LoVo (cell line): ENCODE measurements around the gene ATP5IF1.

Experiments
- DNase-seq: peaks from one replicate; pipeline ENCODE4 v3.0.0-alpha.2; 2016; ENCODE audit warnings: low spot score

The ATP5IF1 gene

DNA sequence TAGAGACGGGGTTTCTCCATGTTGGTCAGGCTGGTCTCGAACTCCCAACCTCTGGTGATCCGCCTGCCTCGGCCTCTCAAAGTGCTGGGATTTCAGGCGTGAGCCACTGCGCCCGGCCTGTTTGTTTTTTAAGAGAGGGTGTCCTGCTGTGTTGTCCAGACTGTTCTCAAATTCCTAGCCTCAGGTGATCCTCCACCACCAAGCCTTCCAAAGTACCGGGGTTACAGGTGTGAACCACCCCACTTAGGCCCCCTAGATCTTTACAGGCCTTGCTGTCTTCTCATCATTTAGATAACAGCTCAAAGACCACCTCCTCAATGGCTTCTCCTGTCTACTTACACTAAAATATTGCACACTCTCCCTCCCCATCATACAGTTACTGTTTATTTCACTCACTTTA lies 29.7 kb downstream of the ATP5IF1 start:
- DNase-seq, result no peak

DNA sequence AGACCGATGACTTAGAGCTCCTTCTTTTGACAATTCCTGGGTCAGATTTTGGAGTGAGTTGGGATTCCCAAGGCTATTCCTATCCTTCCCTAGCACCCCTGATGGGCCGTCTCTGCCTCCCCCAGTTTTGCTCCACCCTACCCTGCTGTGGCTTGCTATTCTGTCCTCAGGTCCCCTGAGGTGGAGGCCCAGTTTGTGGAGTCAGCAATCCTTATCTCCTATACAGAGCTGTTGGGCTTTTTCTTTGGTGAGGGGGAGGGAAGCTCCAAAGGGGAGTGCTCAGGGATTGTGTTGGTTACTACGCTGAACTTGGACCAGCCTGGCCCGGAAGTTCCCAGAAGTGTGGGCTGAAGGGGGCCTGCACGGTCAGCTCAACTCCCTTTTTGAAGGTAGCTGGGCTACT lies 31.0 kb downstream of the ATP5IF1 start:
- DNase-seq, result no peak

DNA sequence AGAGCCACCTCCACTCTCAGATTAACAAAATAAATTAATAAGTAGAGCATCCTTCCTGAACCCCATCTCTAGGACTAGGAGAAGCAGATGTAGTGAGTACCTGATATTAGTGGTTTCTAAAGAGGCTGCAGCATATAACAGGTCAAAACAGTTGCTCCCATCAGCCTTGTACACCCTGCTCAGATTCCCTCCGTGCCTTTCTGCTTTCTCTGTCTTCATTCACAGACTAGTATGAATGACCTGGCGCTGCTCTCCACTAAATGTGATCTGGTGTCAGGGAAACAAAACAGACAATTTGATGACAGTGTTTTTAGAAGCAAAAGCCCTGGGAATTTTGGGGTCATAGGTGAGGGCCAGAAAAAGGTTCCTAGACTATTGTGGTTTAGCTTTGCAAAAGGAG lies 31.7 kb downstream of the ATP5IF1 start:
- DNase-seq, result no peak

DNA sequence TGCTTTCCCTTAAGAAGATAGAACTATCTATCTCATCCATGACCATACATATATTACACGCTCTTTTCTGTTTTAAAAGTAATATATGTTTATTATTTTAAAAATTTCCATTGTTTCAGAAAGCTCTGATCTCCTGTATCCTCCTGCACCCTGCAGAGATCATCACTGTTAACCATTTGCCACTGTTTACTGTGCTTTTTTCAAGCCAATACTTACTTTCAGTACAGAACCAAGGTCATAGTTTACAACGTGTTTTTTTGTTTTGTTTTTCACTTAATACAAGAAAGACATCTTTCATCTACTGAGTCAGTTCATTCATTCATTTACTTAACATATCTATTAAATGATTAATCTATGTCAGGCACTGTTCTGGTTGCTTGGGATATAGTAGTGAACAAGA lies 33.6 kb downstream of the ATP5IF1 start:
- no peak for DNase-seq

DNA sequence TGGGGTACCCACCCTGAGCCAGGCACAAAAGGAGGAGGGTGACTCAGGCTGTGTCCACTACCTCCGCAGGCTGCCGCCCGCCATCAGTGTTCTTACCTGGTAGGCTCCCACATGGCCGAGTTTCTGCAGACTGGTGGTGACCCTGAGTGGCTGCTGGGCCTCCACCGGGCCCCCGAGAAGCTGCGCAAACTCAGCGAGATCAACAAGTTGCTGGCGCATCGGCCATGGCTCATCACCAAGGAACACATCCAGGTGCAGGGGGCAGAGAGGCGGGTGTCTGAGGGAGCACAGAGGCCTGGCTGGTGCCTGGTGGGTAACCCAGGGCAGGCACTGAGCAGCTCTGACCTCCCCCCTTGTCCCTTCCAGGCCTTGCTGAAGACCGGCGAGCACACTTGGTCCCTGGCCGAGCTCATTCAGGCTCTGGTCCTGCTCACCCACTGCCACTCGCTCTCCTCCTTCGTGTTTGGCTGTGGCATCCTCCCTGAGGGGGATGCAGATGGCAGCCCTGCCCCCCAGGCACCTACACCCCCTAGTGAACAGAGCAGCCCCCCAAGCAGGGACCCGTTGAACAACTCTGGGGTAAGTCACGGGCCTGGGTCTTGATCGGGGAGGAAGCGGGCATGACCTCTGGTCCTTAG lies 36.4 kb downstream of the ATP5IF1 start:
- DNase-seq, result no peak

DNA sequence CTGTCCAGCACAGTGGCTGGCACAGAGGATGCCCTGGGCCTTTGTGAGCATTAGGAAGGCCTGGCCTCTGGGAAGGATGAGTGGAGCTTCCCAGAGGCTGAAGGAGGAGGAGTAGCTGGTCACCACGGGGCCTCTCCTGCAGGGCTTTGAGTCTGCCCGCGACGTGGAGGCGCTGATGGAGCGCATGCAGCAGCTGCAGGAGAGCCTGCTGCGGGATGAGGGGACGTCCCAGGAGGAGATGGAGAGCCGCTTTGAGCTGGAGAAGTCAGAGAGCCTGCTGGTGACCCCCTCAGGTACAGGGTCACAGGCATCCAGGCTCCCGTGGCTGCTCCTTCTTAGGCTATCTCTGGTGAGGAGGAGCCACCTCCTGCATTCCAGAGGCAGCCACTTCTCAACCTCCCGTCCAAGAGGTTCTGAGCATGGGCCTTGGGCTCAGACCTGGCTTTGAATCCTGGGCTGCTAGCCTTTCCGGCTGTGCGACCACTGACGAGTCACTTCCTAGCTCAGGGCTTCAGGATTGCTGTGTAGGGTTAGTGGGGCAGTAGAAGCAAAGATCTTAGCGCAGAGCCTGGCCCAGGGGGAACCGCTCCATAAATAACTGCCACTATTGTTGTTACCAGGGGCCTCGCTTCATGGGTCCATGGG lies 37.4 kb downstream of the ATP5IF1 start:
- no peak for DNase-seq

DNA sequence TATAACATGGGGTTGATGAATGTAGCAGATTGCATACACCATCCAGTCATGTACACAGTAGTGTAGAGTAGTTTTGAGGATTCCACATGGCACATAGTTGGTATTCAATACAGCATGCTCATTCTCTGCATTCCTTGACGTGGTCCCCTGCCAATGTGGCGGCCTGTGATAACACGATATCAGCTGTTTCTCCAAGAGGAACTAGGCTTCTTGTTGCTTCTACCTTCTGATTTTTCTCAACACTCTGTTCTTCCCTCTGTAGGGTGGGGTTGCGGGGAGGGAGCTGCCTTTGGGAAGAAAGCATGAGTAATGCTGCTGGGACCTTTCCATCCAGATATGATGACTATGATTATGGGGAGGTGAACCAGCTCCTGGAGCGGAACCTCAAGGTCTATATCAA lies 42.8 kb downstream of the ATP5IF1 start:
- DNase-seq, result no peak

DNA sequence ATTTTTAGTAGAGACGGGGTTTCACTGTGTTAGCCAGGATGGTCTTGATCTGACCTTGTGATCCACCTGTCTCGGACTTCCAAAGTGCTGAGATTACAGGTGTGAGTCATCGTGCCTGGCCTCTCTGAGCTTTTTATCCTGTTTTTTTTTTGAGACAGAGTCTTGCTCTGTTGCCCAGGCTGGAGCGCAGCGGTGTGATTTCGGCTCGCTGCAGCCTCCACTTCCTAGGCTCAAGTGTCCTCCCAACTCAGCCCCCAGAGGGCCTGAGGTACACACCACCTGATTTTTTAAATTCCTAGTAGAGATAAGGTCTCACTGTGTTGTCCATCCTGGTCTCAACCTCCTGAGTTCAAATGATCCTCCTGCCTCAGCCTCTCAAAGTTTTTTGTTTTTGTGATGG lies 43.8 kb downstream of the ATP5IF1 start:
- DNase-seq, result no peak

DNA sequence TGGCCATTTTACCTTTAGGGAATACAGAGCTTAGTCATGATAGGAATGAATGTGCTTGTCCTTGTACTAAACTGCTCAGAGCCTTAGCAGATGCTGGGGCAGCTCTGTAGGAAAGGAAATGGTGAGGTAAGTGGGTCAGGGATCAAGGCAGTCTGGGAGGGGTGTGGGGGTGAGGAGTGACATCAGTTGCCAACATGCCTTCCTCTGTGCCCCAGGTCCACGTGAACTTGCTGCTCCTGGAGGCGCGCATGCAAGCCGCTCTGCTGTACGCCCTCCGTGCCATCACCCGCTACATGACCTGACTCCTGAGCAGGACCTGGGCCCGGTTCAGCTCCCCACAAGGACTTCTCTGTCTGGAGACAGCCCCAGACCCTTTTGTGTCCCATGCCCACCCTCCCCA lies 44.6 kb downstream of the ATP5IF1 start:
- DNase-seq, result no peak

DNA sequence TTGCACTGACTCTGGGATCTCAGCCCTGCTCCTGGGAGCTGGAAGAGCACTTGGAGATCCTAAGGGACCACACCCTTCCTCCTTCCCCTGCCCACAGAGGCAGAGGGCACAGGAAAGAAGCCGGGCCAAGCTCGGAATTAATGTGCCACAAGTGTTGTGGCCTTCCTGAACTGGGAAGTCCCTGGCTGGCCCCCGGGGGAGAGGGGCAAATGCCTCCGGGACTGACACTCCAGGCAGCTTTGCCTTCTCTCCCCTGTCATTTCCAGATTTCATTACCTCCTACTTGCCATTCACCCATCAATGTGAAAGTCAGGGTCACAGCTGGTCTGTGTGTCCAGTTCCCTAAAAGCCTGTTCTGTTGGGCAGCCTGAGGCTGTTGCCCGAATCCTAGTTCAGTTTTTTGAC lies 45.1 kb downstream of the ATP5IF1 start:
- DNase-seq, result no peak

DNA sequence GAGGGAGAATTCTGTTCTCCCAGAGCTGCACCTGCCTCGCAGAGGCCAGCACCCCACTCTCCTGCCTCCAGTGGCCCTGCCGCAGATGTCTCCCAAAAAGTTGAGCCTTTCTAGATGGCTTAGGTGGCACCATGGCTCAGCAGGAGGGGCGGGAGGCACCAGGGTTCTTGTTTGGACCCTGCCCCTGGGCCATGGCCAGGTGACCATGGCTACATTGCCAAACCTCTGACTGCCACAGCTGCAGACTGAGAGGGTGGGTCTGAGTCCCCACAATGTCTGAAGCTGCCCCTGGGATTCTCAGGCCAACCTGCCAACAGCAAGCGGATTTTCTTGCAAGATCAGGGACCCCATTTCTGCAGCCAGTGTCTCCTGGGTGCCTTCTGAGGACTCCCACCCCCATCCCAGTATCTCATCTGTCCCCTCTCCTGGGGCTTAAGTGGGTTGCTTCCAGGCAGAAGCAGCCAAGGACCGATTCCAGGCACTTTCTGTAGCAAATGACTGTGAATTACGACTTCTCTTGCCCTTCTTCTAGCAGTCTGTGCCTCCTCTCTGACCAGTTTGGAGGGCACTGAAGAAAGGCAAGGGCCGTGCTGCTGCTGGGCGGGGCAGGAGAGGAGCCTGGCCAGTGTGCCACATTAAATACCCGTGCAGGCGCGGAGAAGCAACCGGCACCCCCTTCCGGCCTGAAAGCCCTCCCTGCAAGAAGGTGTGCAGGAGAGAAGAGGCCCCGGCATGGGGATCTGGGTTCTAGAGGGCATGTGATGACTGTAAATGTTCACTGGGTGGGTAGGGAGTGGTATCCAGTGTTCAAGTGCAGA lies 45.9 kb downstream of the ATP5IF1 start:
- no peak for DNase-seq

DNA sequence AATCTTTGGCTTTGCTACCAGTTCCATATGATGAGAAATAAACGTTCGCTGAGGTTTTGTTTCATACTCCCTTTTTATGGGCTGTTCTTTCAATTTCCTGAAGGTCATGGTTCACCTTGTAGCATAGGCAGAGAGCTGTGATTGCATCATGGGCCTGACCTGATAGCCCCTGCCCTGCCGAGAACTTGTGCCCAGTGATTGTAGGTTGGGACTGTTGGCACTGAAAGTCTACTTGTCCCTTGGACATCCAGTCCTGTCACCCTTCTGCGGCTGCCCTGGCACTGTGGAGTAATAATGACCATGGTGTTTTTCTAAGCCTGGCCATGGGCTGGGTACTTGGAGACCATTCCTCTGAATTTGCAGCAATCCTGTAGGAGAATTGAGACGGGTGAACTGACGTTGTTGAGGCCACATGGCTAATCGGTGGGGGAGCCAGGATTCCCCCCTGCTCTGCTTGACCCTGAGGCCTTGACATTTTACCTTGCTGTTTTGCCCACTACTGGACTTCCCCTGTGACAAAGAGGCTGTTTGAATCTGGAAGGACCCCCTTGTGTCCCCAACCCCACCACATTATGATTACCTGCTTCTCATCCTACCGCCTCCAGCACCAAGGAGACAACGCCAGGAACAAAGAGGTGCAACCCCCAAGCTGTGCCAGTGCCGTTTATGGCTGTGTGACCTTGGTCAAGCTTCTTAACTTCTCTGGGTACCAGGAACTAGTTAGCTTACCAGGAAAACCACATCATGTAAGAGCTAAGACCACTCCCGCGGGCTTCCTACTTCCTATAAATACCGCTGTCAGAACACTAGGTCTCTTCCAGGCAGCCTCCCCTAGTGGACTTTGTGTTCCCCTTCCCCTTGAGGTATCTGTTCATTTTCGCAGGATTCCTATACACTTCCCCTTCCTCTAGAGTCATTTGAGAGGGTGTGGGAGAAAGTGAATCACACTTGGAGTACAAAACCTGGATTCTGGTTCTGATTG lies 46.8 kb downstream of the ATP5IF1 start:
- no peak for DNase-seq

DNA sequence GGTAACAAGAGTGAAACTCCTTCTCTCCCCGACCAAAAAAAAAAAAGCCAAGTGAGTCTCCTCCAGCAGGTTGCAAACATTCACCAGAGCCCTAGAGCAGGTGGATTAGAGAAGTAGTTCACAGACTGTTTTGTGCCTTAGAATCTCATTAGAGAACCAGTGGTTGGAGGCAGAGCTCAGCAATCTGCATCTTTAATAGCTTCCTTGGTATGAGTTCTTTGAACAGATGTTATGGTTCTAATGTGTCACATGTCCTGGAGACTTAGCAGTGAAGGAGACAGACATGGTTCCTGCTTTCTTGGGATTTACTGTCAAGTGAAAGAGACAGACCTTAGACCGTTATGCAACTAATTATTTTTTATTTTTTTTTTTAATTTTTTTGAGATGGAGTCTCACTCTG lies 50.2 kb downstream of the ATP5IF1 start:
- no peak for DNase-seq
